ENCODE measurements around the gene SLC25A5. TPM values are rescaled to one million over a fixed set of nuclear protein-coding genes. Genes with fewer than 3 reads are reported as not detected.

SLC25A5 gene
- total RNA-seq, 1 donor from 2014 or later: 403 TPM

DNA sequence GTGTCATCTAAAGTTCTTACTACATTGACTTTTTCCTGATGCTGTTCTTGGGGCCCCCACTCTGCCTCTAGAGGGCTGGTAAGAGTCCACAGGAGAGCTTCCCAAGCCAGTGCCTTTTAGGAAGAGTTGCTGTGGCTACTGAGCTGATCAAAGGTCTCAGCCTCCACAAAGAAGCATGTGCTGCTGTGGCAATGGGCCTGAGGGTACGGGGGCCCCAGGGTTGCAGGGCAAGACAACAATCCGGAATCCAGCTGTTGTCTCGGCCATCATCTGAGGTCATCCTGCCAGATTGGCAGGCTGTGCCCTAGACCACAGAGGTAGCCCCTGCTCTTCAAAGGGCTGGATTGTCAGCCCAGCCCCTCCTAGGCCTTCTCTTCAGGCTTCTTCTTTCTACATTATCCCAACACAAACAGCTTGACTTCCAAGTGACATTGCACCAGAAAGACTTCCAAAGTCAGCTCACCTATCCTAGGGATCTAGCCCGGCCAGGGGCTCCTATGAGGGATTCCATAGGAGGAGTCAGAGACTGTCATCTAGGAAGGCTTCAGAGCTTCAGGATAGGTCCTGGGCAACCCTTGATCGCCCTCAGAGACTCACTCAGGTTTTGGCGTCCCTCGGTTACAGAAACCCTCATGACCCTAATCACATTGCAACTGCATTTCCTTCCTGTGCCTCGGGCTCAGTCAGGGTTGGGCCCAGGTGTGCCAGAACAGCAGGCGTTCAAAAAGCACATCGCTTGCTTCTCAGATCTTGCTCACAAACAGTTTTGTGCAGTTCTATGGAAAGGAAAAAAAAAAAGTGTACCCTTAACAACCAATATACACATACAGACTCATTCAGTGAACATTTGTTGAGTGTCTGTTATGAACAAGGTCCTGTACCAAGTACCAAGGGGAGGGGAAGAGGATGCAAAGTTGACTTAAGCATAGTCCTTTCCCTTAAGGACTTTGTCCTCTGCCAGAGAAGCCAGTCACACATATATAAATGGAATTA, 27.8 kb downstream of the SLC25A5 start:
- Mint-ChIP-seq H3K4me3 (no peak overlapping the region), H3K9me3 (no peaks in the 10 kb centered on the region), H3K27ac (ENCODE audit: unreplicated experiment) (no peak overlapping the region), H3K4me1 (peaks cover 20% of the 10 kb centered on the region), H3K27me3 (ENCODE audit: low read depth) (no peaks in the 10 kb centered on the region), H3K36me3 (ENCODE audit: low read depth) (no peaks in the 10 kb centered on the region)
- no peak for DNase-seq (ENCODE audit: low read depth, low spot score)
- TF ChIP-seq, protein P1, sequence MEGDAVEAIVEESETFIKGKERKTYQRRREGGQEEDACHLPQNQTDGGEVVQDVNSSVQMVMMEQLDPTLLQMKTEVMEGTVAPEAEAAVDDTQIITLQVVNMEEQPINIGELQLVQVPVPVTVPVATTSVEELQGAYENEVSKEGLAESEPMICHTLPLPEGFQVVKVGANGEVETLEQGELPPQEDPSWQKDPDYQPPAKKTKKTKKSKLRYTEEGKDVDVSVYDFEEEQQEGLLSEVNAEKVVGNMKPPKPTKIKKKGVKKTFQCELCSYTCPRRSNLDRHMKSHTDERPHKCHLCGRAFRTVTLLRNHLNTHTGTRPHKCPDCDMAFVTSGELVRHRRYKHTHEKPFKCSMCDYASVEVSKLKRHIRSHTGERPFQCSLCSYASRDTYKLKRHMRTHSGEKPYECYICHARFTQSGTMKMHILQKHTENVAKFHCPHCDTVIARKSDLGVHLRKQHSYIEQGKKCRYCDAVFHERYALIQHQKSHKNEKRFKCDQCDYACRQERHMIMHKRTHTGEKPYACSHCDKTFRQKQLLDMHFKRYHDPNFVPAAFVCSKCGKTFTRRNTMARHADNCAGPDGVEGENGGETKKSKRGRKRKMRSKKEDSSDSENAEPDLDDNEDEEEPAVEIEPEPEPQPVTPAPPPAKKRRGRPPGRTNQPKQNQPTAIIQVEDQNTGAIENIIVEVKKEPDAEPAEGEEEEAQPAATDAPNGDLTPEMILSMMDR (conservative IDR thresholded peaks at IDR 0.05): no peak

DNA sequence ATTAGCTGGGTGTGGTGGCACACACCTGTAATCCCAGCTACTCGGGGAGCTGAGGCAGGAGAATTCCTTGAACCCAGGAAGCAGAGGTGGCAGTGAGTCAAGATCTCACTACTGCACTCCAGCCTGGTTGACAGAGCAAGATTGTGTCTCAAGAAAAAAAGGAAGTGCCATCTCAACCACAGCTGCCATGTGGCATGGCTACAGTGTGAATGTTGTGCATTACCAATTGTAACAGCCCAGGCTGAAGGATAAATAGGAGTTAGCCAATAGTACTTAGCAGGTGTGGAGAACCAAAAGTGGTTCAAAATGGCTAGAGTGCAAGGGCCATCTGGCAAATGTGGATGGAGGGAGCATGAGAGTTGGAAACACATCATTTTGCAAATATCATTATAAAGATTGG, 28.9 kb downstream of the SLC25A5 start:
- Mint-ChIP-seq H3K36me3 (ENCODE audit: low read depth) (no peaks in the 10 kb centered on the region), H3K9me3 (no peaks in the 10 kb centered on the region), H3K27me3 (ENCODE audit: low read depth) (no peaks in the 10 kb centered on the region), H3K4me1 (peaks cover 20% of the 10 kb centered on the region), H3K4me3 (no peak overlapping the region), H3K27ac (ENCODE audit: unreplicated experiment) (no peak overlapping the region)
- DNase-seq (ENCODE audit: low read depth, low spot score): no peak
- TF ChIP-seq, protein P1 (conservative IDR thresholded peaks at IDR 0.05): no peak

DNA sequence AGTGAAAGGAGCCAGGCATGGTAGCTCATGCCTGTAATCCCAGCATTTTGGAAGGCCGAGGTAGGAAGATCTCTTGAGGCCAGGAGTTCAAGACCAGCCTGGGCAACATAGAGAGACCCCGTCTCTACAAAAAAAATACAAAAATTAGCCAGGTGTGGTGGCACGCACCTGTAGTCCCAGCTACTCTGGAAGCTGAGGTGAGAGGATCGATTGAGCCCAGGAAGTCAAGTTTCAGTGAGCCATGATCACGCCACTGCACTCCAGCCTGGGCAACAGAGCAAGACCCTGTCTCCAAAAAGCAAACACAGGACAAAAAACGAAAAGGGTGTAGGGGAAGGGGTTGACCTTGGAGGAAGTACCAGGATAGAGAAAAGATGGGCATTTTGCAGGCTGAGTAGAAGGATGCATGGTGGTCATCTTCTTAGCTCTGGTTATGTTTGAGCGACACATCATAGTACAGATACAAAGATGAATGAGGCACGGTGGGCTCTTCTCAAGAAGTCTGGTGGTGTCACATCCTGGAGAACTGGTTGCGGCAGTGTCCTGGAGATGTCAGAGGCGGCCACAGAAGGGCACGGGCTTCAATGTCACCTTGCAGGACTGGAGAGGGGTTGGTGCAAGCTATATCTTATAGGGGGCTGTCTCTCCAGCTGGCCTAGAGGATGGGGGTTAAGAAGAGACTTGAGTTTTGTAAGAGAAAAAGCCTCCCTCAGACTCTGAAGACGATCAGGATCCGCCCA, 32.0 kb downstream of the SLC25A5 start:
- Mint-ChIP-seq H3K36me3 (ENCODE audit: low read depth) (no peaks in the 10 kb centered on the region), H3K27me3 (ENCODE audit: low read depth) (no peaks in the 10 kb centered on the region), H3K27ac (ENCODE audit: unreplicated experiment) (no peak overlapping the region), H3K4me3 (no peak overlapping the region), H3K9me3 (no peaks in the 10 kb centered on the region), H3K4me1 (peaks cover 16% of the 10 kb centered on the region)
- no peak for DNase-seq (ENCODE audit: low read depth, low spot score)
- TF ChIP-seq, protein P1 (conservative IDR thresholded peaks at IDR 0.05): no peak

DNA sequence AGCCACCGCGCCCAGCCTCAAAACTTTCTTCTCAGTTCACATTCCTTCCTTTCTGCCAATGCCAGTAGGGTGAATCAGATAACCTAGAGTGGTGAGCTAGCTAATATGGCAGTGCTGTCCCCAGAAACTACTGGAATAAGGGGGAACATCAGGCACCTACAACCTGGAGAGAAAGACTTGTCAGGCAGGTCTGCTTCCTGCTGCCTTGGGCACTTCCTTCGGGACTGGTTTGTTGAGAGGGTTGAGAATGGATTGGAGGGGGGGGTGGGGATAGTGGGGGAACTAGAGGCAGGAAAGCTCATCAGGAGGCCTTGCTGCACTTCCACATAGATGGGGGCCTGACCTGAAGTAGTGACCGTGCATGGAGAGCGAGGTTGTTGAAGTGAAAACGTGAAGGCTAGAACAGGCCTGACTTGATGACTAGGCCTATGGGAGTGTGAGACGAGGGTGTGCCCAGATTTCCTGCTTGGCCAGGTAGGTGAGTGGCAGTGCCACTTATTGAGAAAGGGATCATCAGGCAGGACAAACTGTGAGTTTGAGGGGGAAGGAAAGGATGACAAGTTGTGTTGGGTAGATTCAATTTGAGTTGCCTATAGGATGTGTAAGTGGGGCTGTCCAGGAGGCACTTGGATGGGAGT, 33.4 kb downstream of the SLC25A5 start:
- H3K36me3 Mint-ChIP-seq (ENCODE audit: low read depth): no peaks in the 10 kb centered on the region
- no peak for DNase-seq (ENCODE audit: low read depth, low spot score)
- H3K9me3 Mint-ChIP-seq: no peaks in the 10 kb centered on the region
- H3K27me3 Mint-ChIP-seq (ENCODE audit: low read depth): no peaks in the 10 kb centered on the region
- no peak overlapping the region for H3K27ac Mint-ChIP-seq (ENCODE audit: unreplicated experiment)
- TF ChIP-seq, protein P1 (conservative IDR thresholded peaks at IDR 0.05): no peak
- H3K4me1 Mint-ChIP-seq: peaks cover 6% of the 10 kb centered on the region
- H3K4me3 Mint-ChIP-seq: no peak overlapping the region

DNA sequence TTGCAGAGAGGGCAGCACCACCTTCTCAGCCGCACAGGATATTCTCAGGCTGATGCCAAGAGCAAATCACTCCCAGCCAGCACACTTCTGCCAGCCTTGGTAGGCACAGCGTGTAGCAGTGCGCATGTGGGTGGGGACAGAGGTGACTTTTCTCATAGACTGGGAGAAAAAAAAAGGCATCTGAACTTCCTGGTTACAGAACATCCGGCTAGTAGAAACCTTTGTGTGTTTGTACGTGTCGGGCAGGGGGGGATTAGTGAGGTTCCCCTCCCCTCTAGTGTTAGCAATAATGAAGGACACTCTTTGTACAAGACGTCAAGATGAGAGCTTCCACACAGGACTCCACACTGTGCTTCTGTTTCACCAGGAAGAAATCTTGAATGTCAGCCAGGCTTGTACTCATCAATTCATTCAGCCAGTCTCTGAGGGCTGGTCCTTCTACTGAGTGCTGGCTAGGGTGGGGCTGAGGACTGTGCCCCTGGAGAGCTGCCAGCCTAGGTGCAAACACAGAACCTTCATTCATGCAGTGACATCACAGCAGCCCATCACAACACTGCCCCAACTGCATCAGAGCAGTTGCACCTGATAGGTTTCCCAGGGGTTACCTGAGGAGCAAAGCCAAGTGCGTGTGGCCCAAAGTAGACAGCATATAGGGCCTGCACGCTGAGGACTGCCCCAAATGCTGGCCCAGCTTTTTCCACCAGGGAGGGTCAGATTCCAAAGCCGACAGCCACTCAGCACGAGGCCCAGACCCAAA, 34.7 kb downstream of the SLC25A5 start:
- TF ChIP-seq, protein P1 (conservative IDR thresholded peaks at IDR 0.05): no peak
- Mint-ChIP-seq H3K4me1 (peaks cover 6% of the 10 kb centered on the region), H3K27me3 (ENCODE audit: low read depth) (no peaks in the 10 kb centered on the region), H3K4me3 (no peak overlapping the region), H3K27ac (ENCODE audit: unreplicated experiment) (peak overlapping the region; percentile 35), H3K9me3 (no peaks in the 10 kb centered on the region), H3K36me3 (ENCODE audit: low read depth) (no peaks in the 10 kb centered on the region)
- no peak for DNase-seq (ENCODE audit: low read depth, low spot score)
